ENCODE results near the gene LDB1. TPM values are rescaled to one million over a fixed set of nuclear protein-coding genes. Genes with fewer than 3 reads are reported as not detected.

Gene LDB1
- total RNA-seq, 1 donor from 2014 or later = 160 TPM

GRCh38 chr10:102151774-102152544, 31.8 kb upstream of the LDB1 start, which contains the start of gene NOLC1:
Gene NOLC1, plus strand, starts transcription at chr10:102152389. Its CDS starts 22 bp downstream, at chr10:102152411.
- DNase-seq (ENCODE audit: low spot score) = peak; percentile 98
- H3K27me3 Mint-ChIP-seq (ENCODE audit: unreplicated experiment) = peaks cover 7% of the 10 kb centered on the region
- H3K4me1 Mint-ChIP-seq (ENCODE audit: unreplicated experiment) = peaks cover 15% of the 10 kb centered on the region
- H3K9me3 Mint-ChIP-seq (ENCODE audit: unreplicated experiment) = no peaks in the 10 kb centered on the region
- no peak for TF ChIP-seq CTCF (IDR thresholded peaks at IDR 0.05; ENCODE audit: unreplicated experiment)
- peak within 1 kb of the TSS; percentile 90 for H3K4me3 Mint-ChIP-seq (ENCODE audit: unreplicated experiment)
- peaks cover 28% of the 10 kb centered on the region for H3K36me3 Mint-ChIP-seq (ENCODE audit: low read depth, unreplicated experiment)
- H3K27ac Mint-ChIP-seq (ENCODE audit: unreplicated experiment) = peak within 1 kb of the TSS; percentile 74

GRCh38 chr10:102150970-102151773, 31.0 kb upstream of the LDB1 start:
- Mint-ChIP-seq H3K4me1 (ENCODE audit: unreplicated experiment) (peaks cover 15% of the 10 kb centered on the region), H3K36me3 (ENCODE audit: low read depth, unreplicated experiment) (peaks cover 25% of the 10 kb centered on the region), H3K27me3 (ENCODE audit: unreplicated experiment) (peaks cover 5% of the 10 kb centered on the region), H3K9me3 (ENCODE audit: unreplicated experiment) (no peaks in the 10 kb centered on the region), H3K27ac (ENCODE audit: unreplicated experiment) (peak overlapping the region; percentile 59), H3K4me3 (ENCODE audit: unreplicated experiment) (peak overlapping the region; percentile 84)
- DNase-seq (ENCODE audit: low spot score) = no peak
- TF ChIP-seq CTCF (IDR thresholded peaks at IDR 0.05; ENCODE audit: unreplicated experiment) = no peak

- Mint-ChIP-seq H3K36me3 (ENCODE audit: low read depth, unreplicated experiment) (peaks cover 38% of the 10 kb centered on the region), H3K4me3 (ENCODE audit: unreplicated experiment) (peak overlapping the region; percentile 13), H3K4me1 (ENCODE audit: unreplicated experiment) (peaks cover 18% of the 10 kb centered on the region), H3K9me3 (ENCODE audit: unreplicated experiment) (no peaks in the 10 kb centered on the region), H3K27ac (ENCODE audit: unreplicated experiment) (no peak overlapping the region), H3K27me3 (ENCODE audit: unreplicated experiment) (peaks cover 5% of the 10 kb centered on the region)
- no peak for TF ChIP-seq CTCF (IDR thresholded peaks at IDR 0.05; ENCODE audit: unreplicated experiment)
- DNase-seq (ENCODE audit: low spot score) = no peak
Measured at GRCh38 chr10:102148275-102148674, 28.1 kb upstream of the LDB1 start.

- Mint-ChIP-seq H3K9me3 (ENCODE audit: unreplicated experiment) (no peaks in the 10 kb centered on the region), H3K4me1 (ENCODE audit: unreplicated experiment) (peaks cover 11% of the 10 kb centered on the region), H3K27ac (ENCODE audit: unreplicated experiment) (peak overlapping the region; percentile 48), H3K36me3 (ENCODE audit: low read depth, unreplicated experiment) (peaks cover 43% of the 10 kb centered on the region), H3K4me3 (ENCODE audit: unreplicated experiment) (peak overlapping the region; percentile 33), H3K27me3 (ENCODE audit: unreplicated experiment) (peaks cover 5% of the 10 kb centered on the region)
- no peak for TF ChIP-seq CTCF (IDR thresholded peaks at IDR 0.05; ENCODE audit: unreplicated experiment)
- no peak for DNase-seq (ENCODE audit: low spot score)
Measured at GRCh38 chr10:102147561-102147960, 27.4 kb upstream of the LDB1 start.
